ENCODE data around the gene PHF14. TPM values are rescaled to one million over a fixed set of nuclear protein-coding genes. Genes with fewer than 3 reads are reported as not detected.

PHF14 gene
- total and polyA plus RNA-seq, 2 donors (not counting 1 experiment from before 2014, with no cell fraction given): 9.6 to 43.7 TPM

- intact Hi-C loops (cut with micrococcal nuclease): no loop called here
- DNase-seq: no peak
- Histone ChIP-seq H3K27ac (ENCODE audit: low read length in 2 of 2) (no peak overlapping the region), H3K27me3 (replicated peaks in 1 of 4; ENCODE audit: control extremely low read depth in 1 of 4, control insufficient read depth in 3 of 4, insufficient read depth in 4 of 4, low read length in 3 of 4) (no peaks in the 10 kb centered on the region), H3K9ac (ENCODE audit: low read length) (no peak overlapping the region), H3K9me3 (ENCODE audit: control extremely low read depth in 1 of 3, control insufficient read depth in 2 of 3, insufficient read depth in 1 of 3, low read length in 2 of 3) (no peaks in the 10 kb centered on the region), H3K36me3 (replicated peaks in 1 of 2; ENCODE audit: control extremely low read depth in 1 of 2, control insufficient read depth in 1 of 2, extremely low read depth in 1 of 2, insufficient read depth in 2 of 2, low read length in 1 of 2) (no peaks in the 10 kb centered on the region), H3K4me2 (replicated peaks; ENCODE audit: low read depth, low read length, poor library complexity, severe bottlenecking) (no peak overlapping the region), H2AFZ (ENCODE audit: insufficient read depth, low read depth, low read length, poor library complexity, severe bottlenecking) (no peak overlapping the region), H3K4me1 (ENCODE audit: control insufficient read depth in 2 of 2, insufficient read depth in 2 of 2, low read length in 2 of 2) (no peaks in the 10 kb centered on the region), H4K20me1 (ENCODE audit: control insufficient read depth, insufficient read depth, low read length, poor library complexity, severe bottlenecking) (no peaks in the 10 kb centered on the region), H3K79me2 (ENCODE audit: control insufficient read depth, insufficient read depth, low read length) (no peaks in the 10 kb centered on the region), H3K4me3 (ENCODE audit: control extremely low read depth in 1 of 5, extremely low read depth in 1 of 5, insufficient read depth in 1 of 5, low read depth in 2 of 5, low read length in 4 of 5) (no peak overlapping the region)
- WGBS (ENCODE audit: insufficient coverage): no CpG with 5 or more reads among the region's 2 CpGs
- Mint-ChIP-seq H3K4me3 (no peak overlapping the region), H3K27ac (no peak overlapping the region), H3K9me3 (ENCODE audit: insufficient read depth) (no peaks in the 10 kb centered on the region), H3K27me3 (no peaks in the 10 kb centered on the region), H3K4me1 (peaks cover 9% of the 10 kb centered on the region)
- ATAC-seq (ENCODE audit: low read depth): no peak
- POLR2A ChIA-PET: no interaction called here
- no peak for TF ChIP-seq CTCF (IDR thresholded peaks at IDR 0.05)
- TF ChIP-seq EZH2 (IDR thresholded peaks at IDR 0.05; ENCODE audit: borderline replicate concordance, insufficient read depth, low read depth, low read length, poor library complexity, severe bottlenecking): no peak
- CTCF ChIA-PET: no interaction called here
Observed at GRCh38 chr7:11130601-11131000, 156.9 kb downstream of the PHF14 start.

DNA sequence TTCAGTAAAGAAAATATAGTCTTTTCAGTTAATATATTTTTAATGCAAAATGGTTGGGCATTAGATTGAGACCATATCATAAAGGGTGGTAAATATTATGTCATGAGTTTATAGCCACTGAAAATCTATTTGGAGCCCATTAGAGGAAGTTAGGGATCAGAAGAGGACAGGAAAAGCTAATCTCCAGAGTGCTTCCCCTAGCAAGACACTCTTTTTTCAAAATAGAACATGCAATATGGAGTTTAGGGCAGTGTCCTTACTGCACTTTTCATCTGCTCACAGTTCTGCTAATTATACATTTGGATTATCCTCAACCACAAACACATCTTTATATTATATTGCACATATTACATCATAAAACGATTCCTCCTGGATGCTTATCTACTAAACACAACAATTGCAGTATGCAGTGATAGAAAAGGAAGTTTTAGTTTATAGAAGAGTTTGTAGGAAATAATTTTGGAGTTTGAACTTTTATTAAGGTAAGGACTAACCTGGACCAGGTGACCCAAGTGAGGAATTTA, 159.8 kb downstream of the PHF14 start:
- Mint-ChIP-seq H3K4me3 (no peak overlapping the region), H3K9me3 (ENCODE audit: insufficient read depth) (no peaks in the 10 kb centered on the region), H3K27me3 (no peaks in the 10 kb centered on the region), H3K4me1 (no peaks in the 10 kb centered on the region), H3K27ac (no peak overlapping the region)
- Histone ChIP-seq H3K27me3 (replicated peaks in 1 of 4; ENCODE audit: control extremely low read depth in 1 of 4, control insufficient read depth in 3 of 4, insufficient read depth in 4 of 4, low read length in 3 of 4) (no peaks in the 10 kb centered on the region), H3K4me1 (ENCODE audit: control insufficient read depth in 2 of 2, insufficient read depth in 2 of 2, low read length in 2 of 2) (no peaks in the 10 kb centered on the region), H3K79me2 (ENCODE audit: control insufficient read depth, insufficient read depth, low read length) (no peaks in the 10 kb centered on the region), H4K20me1 (ENCODE audit: control insufficient read depth, insufficient read depth, low read length, poor library complexity, severe bottlenecking) (no peaks in the 10 kb centered on the region), H3K4me3 (ENCODE audit: control extremely low read depth in 1 of 5, extremely low read depth in 1 of 5, insufficient read depth in 1 of 5, low read depth in 2 of 5, low read length in 4 of 5) (no peak overlapping the region), H3K36me3 (replicated peaks in 1 of 2; ENCODE audit: control extremely low read depth in 1 of 2, control insufficient read depth in 1 of 2, extremely low read depth in 1 of 2, insufficient read depth in 2 of 2, low read length in 1 of 2) (no peaks in the 10 kb centered on the region), H3K9me3 (ENCODE audit: control extremely low read depth in 1 of 3, control insufficient read depth in 2 of 3, insufficient read depth in 1 of 3, low read length in 2 of 3) (no peaks in the 10 kb centered on the region), H3K4me2 (replicated peaks; ENCODE audit: low read depth, low read length, poor library complexity, severe bottlenecking) (no peak overlapping the region), H2AFZ (ENCODE audit: insufficient read depth, low read depth, low read length, poor library complexity, severe bottlenecking) (no peak overlapping the region), H3K9ac (ENCODE audit: low read length) (no peak overlapping the region), H3K27ac (ENCODE audit: low read length in 2 of 2) (no peak overlapping the region)
- ChIA-PET CTCF (no interaction called here), POLR2A (no interaction called here)
- DNase-seq (no peak), ATAC-seq (ENCODE audit: low read depth) (no peak)
- TF ChIP-seq CTCF (IDR thresholded peaks at IDR 0.05) (no peak), EZH2 (IDR thresholded peaks at IDR 0.05; ENCODE audit: borderline replicate concordance, insufficient read depth, low read depth, low read length, poor library complexity, severe bottlenecking) (no peak)
- intact Hi-C loops (cut with micrococcal nuclease): no loop called here
- WGBS (ENCODE audit: insufficient coverage): no CpG with 5 or more reads among the region's 1 CpG
